HG02870 (cell line): ENCODE measurements around the gene PAX8.

ENCODE experiments used
- ATAC-seq: cut with Tn5 transposase; IDR thresholded peaks from one replicate; pipeline ENCODE4 v1.9.1; 2021; ENCODE audit warnings: mild to moderate bottlenecking, moderate library complexity; ENCODE audit not compliant: unreplicated experiment

PAX8 gene

GRCh38 chr2:113172721-113173541 lies 105.8 kb downstream of the PAX8 start:
- ATAC-seq: no peak

- ATAC-seq: no peak
Observed at GRCh38 chr2:113171334-113172075, 107.2 kb downstream of the PAX8 start.

GRCh38 chr2:113169586-113169985 lies 109.1 kb downstream of the PAX8 start:
- ATAC-seq: no peak

GRCh38 chr2:113169002-113169530 lies 109.7 kb downstream of the PAX8 start:
- ATAC-seq: no peak

- ATAC-seq: no peak
Observed at GRCh38 chr2:113167962-113168340, 110.8 kb downstream of the PAX8 start.

- ATAC-seq: no peak
Observed at GRCh38 chr2:113167115-113167932, 111.4 kb downstream of the PAX8 start.

GRCh38 chr2:113166187-113166645 lies 112.5 kb downstream of the PAX8 start:
- no peak for ATAC-seq
